DMS153 treated with DMSO at 0.1 percent for 48 hours (cell line): ENCODE data around the gene NKAIN2.

ENCODE experiments used
- DNase-seq: peaks from one replicate; lab custom pipeline; 2025; ENCODE audit not compliant: unreplicated experiment; lab: John Stamatoyannopoulos, UW

The NKAIN2 gene

GRCh38 chr6:124738482-124738881 is 934.8 kb downstream of the NKAIN2 start:
- DNase-seq: no peak

DNA sequence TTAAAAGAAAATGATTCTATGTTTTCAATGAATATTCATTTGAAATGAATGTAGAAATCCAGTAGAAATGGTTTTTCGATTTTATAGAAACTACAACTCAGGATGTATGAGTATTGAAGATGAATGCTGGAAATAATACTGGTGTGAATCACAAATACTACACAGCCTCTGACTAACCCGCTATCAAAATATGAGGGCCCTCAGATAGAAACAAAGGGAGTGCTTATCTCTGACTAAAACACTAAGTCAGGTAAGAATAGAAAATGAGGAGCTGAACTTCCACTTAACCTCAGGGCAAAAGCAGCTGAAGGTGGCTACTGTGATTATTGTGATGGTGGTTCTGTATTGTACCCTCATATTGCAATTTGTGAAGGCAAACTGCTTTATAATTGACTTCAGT is 937.7 kb downstream of the NKAIN2 start:
- no peak for DNase-seq

DNA sequence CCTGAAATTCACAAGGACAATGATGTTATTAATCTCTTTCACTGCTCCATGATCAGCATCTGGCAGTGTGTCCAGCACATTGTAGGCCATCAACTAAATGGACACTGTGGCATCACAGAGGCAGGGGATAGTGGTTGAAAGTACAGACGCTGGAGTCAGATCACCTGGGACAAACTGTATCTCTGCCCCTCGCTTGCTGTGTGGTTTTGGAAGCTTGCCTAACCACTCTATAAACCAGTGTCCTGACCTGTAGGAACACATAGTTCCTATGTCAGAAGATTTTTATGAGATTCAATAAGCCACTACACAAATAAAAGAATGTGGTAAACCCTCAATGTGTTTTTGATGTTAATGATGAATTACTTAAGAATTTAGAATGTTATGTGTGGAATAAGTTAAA is 939.3 kb downstream of the NKAIN2 start:
- DNase-seq: no peak

GRCh38 chr6:124743420-124743819 is 939.8 kb downstream of the NKAIN2 start:
- DNase-seq: no peak

DNA sequence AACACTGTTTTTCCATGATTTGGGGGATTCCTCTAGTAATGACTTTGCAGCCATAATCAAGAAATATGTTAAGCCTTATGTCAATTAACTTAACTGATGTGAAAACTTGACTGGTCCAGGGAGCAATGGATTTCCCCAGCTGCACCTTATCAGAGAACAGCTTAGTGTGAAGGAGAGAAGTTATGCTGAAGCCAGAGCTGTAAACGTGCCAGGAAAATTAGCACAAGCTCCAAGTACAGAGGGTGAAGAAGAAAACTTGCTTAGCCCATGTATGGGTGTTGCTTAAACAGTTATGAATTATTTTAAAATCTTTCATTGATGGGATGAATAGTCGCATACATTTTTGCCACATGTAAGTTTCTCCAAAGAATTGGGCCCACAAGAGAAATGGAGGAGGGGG is 943.7 kb downstream of the NKAIN2 start:
- no peak for DNase-seq

GRCh38 chr6:124748778-124749177 is 945.1 kb downstream of the NKAIN2 start:
- no peak for DNase-seq

- no peak for DNase-seq
These were observed 949.3 kb downstream of the NKAIN2 start for GRCh38 chr6:124753001-124753400.

DNA sequence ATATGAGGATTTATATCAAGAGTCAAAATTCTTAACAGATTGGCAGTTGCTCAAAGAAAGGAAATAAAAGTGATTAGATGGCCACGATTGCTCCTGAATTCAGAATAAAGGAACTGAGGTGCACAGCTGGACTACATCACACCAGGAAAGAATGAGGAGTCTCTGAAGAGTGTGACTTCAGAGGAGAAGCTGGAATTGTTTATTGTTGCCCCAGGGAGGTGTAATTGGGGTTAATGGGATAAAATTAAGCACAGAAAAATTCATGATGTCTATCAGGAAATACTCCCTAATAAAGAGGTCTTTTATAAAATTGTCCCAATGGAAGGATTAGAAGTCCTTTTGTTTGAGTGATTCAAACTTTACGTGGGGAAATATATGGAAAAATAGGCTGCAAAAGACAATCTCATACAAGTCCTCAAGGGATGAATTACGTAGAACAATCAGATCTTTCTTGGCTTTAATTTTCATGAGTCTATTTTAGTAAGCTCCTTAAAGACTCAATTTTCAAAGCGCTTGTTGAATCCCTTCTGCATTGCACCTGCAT is 950.0 kb downstream of the NKAIN2 start:
- no peak for DNase-seq

GRCh38 chr6:124755321-124755720 is 951.7 kb downstream of the NKAIN2 start:
- no peak for DNase-seq

- DNase-seq: no peak
These were observed 953.9 kb downstream of the NKAIN2 start for GRCh38 chr6:124757560-124757959.

- no peak for DNase-seq
These were observed 955.0 kb downstream of the NKAIN2 start for GRCh38 chr6:124758663-124759062.

DNA sequence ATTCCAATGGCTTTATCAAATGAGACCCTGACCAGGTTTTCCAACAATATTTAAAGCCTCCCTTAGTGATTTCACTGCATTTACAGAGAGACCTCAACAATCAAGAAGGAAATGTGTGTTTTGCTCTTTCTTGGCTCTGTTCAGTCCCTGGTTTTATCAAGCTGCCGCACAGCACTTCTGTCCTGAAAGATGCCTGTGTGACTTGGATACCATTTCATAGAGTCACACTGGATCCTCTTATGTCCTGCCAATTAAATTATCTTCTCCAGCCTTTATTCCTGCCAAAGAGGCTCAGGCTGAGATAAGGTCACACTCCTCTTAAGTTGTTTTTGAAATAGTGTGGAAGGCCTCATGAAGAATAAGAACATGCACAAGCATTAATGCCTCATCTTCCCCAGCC is 961.6 kb downstream of the NKAIN2 start:
- no peak for DNase-seq

GRCh38 chr6:124768224-124768623 is 964.6 kb downstream of the NKAIN2 start:
- no peak for DNase-seq

DNA sequence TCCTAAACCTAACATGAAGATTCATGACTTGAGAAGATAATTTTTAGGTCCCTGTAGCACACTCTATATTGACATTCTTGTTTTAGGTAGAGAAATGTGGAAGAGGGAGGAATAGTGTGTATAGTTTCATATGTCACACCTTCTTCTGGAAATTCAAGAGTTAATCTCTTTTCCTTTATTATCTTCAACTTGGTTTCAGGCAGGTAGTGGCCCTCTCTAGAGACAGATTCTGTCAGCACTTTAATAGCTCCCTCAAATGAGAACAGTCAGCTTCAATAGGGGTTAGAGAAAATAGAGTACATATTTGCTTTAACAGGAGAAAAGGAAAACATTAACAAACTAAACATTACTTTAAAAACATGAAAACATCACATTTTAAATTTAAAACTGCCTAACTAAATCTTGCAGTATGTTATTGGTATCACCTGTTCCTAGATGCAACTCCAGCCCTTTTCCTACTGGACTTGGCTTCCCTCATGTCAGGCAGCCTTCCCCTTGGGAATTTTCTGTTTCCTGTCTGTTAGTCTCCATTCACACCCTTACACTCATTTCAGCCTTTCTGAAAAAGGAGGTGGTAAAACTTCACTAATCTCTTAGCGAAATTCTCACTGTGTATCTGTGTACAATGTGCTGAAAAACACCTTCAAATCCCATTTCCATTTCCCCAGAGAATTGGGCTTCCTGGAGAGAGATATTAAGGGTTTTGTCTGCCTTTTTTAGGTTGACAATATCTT is 966.3 kb downstream of the NKAIN2 start:
- DNase-seq: peak; percentile 23

GRCh38 chr6:124770784-124771183 is 967.1 kb downstream of the NKAIN2 start:
- DNase-seq: no peak

DNA sequence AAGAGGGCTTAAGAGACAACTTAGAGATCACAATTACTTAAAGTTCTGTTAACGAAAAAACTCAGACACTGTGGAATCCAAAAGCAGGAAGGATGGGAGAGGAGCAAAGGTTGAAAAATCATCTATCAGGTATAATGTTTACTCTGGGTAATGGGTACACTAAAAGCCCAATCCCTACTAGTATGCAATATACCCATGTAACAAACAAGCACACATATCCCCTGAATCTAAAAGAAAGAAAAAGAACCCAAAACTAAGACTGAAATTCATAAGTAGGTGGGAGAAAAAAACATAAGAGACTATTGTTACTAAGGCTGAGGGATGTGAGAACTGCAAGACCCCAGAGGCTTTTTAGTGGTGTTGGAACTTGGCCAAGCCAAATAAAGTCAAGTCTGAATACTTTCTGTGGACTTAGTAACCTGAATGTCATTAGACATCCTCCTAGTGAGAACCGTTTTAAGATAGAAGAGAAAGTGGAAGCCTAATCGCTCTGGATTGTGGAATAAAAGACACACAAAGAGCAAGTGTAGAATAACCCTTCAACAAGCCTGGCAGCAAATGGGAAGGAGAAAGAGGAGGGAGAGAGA is 969.2 kb downstream of the NKAIN2 start:
- DNase-seq: no peak

- no peak for DNase-seq
These were observed 971.5 kb downstream of the NKAIN2 start for GRCh38 chr6:124775121-124775520.

GRCh38 chr6:124777863-124778262 is 974.2 kb downstream of the NKAIN2 start:
- DNase-seq: no peak

- DNase-seq: no peak
These were observed 977.0 kb downstream of the NKAIN2 start for GRCh38 chr6:124780623-124781022.

DNA sequence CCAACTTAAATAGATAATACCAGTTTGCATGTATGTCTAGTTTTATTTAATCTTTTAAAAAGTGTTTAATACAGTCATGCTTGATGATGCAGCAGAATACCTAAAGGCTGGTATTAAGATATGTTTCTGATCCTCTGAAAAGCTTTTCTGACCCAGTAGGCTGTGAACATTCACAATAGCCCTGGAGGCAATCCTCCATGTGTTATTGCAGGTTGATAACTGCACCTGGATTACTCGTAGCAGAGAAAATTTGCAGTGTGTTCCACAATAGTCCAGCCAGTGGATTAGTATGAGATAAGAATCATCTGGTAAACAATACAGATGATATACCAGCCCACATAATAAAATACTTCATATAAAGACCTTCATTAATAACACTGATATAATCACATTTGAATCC is 979.7 kb downstream of the NKAIN2 start:
- DNase-seq: no peak

- DNase-seq: no peak
These were observed 987.5 kb downstream of the NKAIN2 start for GRCh38 chr6:124791156-124791555.

DNA sequence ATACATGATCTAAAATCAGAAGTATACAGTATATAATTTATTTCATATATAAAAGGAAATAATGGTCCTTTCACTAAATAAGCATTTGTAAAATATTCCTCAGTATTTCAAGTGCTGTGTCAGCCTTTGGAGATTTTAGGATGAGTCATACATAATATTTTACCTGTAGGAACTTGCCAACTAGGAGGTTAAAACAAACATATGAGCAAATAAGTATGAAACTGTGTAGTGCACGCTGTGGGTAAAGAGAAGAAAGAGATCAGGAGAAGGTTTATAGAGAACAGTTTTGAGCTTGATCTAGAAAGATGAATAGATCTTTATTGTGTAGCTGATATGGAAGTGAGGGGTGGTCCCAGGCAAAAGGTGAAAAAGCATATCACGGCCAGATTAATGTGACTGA is 988.7 kb downstream of the NKAIN2 start:
- DNase-seq: no peak

DNA sequence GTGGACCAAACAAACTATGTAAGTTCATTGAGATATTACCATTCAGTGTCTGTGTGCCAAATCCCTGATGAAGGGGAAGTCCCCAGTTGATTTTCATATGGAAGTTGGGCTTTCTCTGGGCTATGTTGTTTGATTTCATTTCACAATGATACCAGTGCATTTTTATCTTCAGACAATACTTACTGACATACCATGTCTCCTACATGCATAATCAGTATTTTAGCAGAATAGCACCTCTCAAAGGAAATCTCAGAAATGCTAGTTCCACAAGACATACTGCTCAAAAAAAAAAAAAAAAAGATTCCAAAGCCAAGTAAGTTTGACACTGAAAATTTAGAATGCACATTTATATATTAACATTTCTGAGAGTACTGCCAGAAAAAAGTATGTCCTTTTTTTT is 989.7 kb downstream of the NKAIN2 start:
- DNase-seq: no peak
